H1 (cell line): Measurements from ENCODE around the gene NFAT5.

Experiments
- BACH1 ChIP-seq: IDR thresholded peaks from 2 replicates; pipeline ENCODE4 v1.6.1; 2012; ENCODE audit warnings: low read length, improper control_type of control experiment
- CBX5 ChIP-seq: fragments of 300-800, 300-1000 bp; sonication (generic); IDR thresholded peaks from 2 replicates; pipeline ENCODE4 v1.7.1; 2016; ENCODE audit warnings: antibody characterized with exemption, low read length, low read depth
- HDAC6 ChIP-seq: IDR thresholded peaks from one replicate; pipeline ENCODE4 v1.7.1; 2012; ENCODE audit warnings: low read depth, mild to moderate bottlenecking, inconsistent platforms, low read length, moderate library complexity
- JUN ChIP-seq: IDR thresholded peaks from 2 replicates; pipeline ENCODE4 v1.6.1; 2011; ENCODE audit warnings: low read depth, mild to moderate bottlenecking, improper control_type of control experiment, low read length
- POLR2A ChIP-seq, 2 experiments: IDR thresholded peaks; 1 replicate in 1 of 2; 2 replicates in 1 of 2; pipeline ENCODE4 v1.6.1; 2011; ENCODE audit warnings: low read depth in 2 of 2, low read length in 2 of 2, mild to moderate bottlenecking in 2 of 2; ENCODE audit errors: control extremely low read depth in 1 of 2
- POLR2AphosphoS5 ChIP-seq: IDR thresholded peaks from 2 replicates; pipeline ENCODE4 v1.6.1; 2011; ENCODE audit warnings: low read depth, low read length
- SAP30 ChIP-seq: fragments of 300-600 bp; sonication (generic); IDR thresholded peaks from 2 replicates; pipeline ENCODE4 v1.7.1; 2012; ENCODE audit warnings: low read length, moderate library complexity, mild to moderate bottlenecking, inconsistent platforms; ENCODE audit not compliant: insufficient read depth, insufficient replicate concordance
- SP1 ChIP-seq: IDR thresholded peaks from 2 replicates; pipeline ENCODE4 v1.6.1; 2011; ENCODE audit warnings: low read depth, low read length
- YY1 ChIP-seq: IDR thresholded peaks from 2 replicates; pipeline ENCODE4 v1.6.1; 2011; ENCODE audit warnings: low read depth, mild to moderate bottlenecking, low read length
- TF ChIP-seq, protein P1 (sequence below), 3 experiments: IDR thresholded peaks; 1 replicate in 2 of 3; 2 replicates in 1 of 3; pipeline versions ENCODE4 v1.5.1 to v1.6.1; 2011; ENCODE audit warnings: low read length in 3 of 3, mild to moderate bottlenecking in 3 of 3, inconsistent platforms in 2 of 3, low read depth in 1 of 3, moderate library complexity in 1 of 3; ENCODE audit not compliant: insufficient read depth in 1 of 3; ENCODE audit errors: control extremely low read depth in 1 of 3

DNA sequence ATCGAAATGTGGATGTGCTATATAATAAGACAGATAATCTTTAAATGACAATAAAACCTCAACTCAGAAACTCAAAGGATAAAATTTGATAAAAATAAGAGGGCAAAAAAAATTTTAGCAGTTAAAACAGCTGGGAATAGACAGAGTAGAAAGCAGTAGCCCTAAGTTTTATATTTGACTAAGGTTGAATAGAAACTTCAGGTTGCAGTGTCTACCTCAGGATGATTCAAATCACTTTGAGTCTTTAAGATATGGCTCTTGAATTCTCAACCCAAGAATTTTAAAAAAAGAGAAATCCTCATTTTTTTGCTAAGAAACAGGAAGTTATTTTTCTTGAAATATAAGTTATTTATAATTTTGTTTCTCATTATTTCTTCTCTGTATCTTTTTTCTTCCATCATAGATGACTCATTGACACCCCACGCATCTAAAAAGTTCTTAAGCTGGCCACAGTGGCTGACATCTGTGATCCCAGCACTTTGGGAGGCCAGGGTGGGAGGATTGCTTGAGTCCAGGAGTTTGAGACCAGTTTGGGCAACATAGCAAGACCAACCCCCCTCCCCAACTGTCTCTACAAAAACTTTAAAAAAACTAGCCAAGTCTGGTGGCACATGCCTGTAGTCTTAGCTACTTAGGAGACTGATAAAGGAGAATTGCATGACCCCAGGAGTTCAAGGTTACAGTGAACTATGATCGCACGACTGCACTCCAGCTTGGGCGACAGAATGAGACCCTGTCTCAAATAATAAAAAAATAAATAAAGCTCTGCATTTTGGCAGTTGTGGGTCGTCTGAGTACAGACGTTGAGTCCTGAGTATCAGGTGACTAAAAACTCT is 23.9 kb downstream of the NFAT5 start:
- TF ChIP-seq, protein P1, sequence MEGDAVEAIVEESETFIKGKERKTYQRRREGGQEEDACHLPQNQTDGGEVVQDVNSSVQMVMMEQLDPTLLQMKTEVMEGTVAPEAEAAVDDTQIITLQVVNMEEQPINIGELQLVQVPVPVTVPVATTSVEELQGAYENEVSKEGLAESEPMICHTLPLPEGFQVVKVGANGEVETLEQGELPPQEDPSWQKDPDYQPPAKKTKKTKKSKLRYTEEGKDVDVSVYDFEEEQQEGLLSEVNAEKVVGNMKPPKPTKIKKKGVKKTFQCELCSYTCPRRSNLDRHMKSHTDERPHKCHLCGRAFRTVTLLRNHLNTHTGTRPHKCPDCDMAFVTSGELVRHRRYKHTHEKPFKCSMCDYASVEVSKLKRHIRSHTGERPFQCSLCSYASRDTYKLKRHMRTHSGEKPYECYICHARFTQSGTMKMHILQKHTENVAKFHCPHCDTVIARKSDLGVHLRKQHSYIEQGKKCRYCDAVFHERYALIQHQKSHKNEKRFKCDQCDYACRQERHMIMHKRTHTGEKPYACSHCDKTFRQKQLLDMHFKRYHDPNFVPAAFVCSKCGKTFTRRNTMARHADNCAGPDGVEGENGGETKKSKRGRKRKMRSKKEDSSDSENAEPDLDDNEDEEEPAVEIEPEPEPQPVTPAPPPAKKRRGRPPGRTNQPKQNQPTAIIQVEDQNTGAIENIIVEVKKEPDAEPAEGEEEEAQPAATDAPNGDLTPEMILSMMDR (IDR thresholded peaks at IDR 0.05; ENCODE audit: control extremely low read depth in 1 of 3, insufficient read depth in 1 of 3, low read depth in 1 of 3, low read length in 3 of 3), result no peak
- no peak for TF ChIP-seq SP1
- no peak for TF ChIP-seq JUN
- TF ChIP-seq POLR2A (IDR thresholded peaks at IDR 0.05; ENCODE audit: control extremely low read depth in 1 of 2, low read depth in 2 of 2, low read length in 2 of 2), result no peak
- TF ChIP-seq BACH1, result no peak
- no peak for TF ChIP-seq HDAC6
- TF ChIP-seq YY1, result no peak
- TF ChIP-seq POLR2AphosphoS5, result no peak
- no peak for TF ChIP-seq CBX5
- no peak for TF ChIP-seq SAP30
